SW480 (cell line): ENCODE results near the gene UBAP1L.
"Not testable (repeated sequence)": the region's sequence is repeated elsewhere in the genome, so short reads cannot be mapped to it uniquely, and the experiment has no call there.

Experiments used
- DNase-seq: peaks from one replicate; pipeline ENCODE4 v3.0.0-alpha.2; 2016; ENCODE audit warnings: low spot score

The UBAP1L gene

DNA sequence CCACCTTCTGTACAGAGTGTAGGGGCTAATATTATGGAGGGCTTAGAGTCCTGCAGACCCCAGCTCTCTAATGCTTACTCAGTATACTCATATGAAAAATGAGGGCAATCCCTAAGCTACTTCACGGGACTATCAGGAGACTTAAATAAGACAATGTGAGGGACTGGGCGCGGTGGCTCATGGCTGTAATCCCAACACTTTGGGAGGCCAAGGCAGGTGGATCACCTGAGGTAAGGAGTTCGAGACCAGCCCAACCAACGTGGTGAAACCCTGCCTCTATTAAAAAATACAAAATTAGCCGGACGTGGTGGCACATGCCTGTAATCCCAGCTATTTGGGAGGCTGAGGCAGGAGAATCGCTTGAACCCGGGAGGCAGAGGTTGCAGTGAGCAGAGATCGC, 15.2 kb downstream of the UBAP1L start:
- DNase-seq = not testable (repeated sequence)

DNA sequence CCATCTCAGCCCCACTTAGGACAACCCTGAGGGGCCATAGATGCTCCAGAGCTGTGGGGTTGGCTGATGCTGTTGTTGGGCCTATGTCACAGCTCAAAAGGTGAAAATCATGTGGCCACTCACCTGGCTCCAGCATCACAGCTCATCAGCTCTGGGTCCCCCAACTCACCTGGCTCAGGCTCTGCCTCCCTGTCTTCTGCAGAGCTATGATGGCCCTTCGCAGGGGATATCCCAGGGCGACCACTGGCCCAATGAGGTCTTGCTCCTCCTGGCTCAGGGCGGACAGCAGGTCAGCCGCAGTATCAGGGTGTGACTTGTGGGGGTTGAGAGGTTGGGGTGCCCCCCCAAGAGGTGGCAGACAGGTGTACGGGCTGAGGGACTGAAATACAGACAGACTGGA, 15.7 kb downstream of the UBAP1L start:
- no peak for DNase-seq

DNA sequence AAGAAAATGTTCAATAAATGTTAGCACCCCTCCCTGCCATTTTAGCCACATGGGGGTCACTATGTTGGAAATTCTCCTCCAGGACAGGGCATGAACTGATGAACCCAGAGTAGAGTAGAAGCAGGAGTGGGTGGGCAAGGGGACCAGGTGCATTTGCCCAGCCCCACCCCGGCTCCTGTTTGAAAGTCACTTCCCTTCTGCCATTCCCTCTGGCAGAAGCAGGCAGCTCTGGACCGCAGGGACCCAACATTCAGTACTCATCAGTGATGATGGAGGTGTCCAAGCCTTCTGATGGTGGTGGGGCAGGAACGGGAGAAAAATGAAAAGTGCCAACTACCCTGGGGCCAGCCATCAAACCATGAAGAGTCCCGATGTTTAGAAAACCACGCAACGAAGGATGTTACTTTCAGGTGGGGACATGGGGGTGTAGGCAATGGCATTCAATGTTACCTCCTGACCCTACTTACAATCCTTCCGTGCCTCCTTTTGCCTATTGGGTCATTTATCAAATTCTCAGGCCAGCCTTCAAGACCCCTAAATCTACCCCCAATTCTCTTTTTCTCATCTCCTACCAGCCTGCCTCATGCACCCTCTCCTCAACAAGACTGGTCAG, 17.2 kb downstream of the UBAP1L start:
- no peak for DNase-seq

DNA sequence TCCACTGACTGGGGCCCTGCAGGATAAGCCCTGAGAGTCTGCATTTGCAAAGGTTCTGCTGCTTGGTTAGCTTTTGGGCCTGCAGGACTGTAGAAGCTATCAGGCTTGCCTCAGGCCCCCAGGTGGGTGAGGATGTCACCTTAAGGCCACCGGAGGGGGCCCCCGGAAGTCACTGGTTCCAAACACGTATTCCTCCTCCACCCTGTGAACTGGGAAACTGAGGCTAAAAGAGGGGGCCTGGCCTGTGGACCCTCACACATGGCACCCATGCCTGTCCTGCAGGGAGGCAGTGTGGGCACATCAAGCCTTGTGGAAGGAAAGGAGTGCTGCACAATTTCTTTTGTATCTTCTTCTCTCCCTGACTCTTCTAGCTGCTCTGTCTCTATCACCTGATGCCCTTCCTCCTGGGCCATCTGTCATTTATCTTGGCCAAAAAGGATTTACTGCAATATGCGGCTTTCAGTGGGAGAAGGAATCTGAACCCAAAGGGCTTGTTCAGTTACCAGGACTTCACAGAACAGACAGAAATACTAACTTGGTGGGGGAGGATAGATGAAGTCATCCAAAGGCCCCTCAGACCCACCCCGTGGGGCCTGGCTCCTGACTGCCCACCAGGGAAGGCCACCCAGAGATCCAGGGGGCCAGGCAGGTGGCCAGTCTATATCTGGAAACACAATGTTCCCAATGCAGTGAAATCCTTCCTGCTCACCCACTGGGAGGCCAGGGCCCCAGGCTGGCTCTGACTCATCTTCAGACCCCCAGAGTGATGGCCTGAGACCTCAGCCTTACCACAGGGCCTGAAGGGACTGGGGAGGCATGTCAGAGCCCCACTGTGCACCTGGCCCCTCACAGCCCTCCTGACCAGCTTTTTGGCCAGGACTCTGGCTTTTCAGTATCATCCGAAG, 18.3 kb downstream of the UBAP1L start:
- no peak for DNase-seq

DNA sequence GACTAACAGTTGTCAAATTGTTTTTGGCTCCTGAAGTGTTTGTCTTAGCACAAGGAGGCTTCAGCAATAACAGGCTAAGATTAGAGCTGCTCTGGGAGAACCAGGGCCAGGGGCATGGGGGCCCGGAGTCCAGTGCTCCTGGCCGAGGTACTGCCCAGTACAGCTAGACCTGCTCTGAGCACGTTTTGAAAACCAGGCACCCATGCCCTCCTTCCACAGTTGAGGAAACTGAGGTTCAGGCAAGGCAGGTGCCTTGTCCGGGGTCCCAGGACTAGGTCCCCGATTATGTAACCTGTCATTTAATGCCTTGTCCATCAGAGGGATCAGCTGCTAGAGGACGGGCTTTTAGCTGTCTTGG, 19.3 kb downstream of the UBAP1L start:
- no peak for DNase-seq

DNA sequence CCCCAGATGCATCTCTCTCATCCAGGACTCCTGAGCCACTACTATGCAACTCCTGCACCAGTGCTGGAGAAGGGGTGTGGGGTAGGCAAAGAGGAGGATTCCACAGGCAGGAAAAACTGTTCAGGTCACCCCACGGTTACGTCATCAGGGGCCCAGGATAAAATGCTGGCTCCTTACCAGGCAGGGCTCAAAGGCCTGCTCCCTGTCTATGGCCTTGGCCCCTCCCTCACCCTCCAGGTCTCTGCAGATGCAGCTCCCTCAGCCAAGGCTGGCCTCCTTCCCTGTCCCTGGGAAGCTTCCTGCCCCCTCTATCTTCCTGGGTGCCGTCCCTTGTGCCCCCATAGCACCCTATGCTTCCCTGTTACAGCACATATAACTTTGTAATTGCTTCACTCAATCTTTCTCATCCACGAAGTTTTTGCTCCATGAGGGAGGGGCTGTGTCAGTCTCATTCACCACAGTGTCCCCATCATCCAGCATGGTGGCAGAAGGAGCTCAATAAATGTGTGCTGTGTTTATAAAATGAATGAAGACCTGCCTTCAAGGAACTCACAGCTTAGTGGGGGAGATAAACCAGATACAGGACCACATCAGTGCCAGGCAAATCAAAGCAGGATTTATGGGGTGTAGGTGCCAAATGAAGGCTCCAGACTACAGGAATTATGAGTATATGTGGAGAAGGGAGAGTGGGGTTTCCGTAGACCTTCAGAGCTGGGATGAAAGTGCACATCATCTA, 19.8 kb downstream of the UBAP1L start:
- no peak for DNase-seq

DNA sequence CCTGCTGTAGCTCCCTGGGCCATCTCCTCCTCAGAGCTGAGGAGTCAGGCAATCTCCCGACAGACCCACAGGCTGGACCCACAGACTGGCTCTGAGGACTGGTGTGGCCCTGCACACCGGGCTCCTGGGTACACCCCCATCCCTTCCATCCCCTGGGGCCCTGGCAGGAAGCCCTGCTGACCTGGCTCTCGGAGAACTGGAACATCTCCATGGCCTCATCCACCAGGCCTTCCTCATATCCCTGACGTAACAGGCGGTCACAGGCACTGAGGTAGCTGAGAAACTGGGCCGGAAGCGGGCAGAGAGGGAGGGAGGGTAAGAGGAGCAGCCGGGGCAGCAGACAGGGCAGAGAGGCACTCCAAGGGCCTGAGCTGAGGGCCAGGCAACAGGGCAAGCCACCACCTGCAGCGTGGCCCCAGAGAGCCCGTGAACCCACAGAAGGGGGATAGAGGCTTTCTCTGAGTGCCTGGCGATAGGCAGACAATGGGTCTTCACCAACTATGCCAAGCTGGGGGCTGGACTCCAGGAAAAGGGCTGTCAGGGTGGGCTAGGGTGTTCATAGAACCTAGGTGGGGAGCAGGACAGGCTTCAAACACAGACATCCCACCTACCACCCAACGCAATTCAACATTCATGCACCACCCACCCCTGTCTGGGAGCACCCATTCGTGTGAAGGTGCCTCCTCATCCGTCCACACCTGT, 20.6 kb downstream of the UBAP1L start:
- no peak for DNase-seq

DNA sequence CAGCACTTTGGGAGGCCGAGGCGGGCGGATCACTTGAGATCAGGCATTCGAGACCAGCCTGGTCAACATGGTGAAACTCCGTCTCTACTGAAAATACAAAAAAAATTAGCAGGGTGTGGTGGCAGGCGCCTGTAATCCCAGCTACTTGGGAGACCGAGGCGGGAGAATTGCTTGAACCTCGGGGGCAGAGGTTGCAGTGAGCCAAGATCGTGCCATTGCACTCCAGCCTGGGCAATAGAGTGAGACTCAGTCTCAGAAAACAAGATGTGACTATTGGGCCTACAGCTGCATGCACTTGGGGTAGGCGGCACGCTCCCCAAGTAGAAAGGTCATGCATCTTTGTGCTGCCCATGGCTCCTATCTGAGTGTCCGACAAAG, 21.2 kb downstream of the UBAP1L start:
- not testable (repeated sequence) for DNase-seq

DNA sequence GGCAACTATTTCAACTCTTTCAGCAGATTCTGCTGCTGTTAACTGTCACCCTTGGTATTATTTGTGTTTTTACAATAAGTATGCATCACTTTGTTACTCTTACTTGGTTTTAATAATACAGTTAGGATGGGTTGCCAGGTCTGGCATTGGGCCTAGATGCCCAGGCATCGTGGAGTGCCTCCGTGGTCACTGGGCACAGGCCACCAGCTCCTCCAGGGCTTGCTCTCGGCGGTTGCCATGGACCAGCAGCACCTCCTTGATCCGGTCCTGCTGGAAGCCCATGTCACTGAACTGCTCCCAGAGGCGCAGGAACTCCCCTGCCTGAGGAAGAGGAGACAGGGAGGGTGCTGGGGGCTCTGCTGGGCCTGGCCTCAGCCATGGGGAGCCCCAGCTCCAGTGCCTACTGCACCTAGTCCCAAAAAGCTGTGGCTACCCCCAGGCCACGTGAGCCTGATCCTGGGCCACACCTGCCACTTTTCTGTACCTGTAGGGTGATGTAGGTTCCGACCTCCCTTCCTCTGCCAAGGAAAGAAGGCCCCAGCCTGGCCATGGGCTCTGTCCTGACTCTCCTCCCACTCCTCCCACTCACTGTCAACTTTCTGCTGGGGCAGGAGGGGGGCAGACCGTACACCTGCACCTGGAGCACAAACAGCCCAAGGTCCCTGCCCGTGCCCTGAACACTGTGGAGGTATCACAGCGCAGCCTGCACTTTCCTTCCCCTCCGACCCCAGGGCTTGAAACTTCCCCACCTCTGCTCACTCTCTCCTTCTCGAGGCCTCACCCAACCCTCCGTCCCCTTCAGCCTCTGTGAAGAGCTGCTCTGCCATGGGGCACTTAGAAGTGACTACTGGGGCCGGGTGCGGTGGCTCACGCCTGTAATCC, 21.8 kb downstream of the UBAP1L start:
- no peak for DNase-seq

DNA sequence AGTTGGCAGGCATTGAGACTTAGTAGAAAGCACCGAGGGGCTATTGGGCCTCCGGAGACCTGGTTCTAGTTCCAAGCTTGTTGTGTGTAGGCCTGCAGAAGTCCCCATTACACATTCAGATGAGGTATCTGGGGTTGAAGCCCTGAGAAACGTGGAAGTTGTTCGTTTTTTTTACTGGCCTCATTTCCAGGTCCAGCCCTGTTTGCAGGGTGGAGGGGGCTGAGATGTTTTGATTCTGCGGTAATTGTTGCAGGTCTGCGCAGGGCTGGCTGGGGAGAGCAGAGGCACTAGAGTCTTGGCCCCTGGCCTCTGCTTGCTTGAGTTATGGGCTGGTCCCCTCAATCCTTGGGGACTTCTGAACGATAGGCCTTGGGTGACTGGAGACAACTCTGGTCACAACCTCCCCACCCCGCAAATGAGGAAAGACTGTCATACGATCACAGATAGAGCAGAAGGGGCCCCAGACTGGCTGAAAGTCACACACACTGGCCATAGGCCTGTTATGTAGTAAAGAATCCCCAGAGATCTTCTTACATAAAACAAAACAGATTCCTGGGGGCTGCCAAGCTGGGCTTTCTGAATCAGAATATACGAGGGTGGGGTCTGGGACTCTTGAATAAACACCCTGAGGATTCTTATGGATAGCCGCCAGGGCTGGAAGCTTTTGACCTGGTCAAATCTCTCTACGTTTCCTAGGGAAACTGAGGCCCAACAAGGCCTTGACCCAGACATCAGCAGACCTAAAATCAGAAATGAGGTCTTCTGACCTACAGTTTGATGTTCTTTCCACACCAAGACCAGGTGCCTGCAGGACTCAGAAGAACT, 22.8 kb downstream of the UBAP1L start:
- DNase-seq = no peak

DNA sequence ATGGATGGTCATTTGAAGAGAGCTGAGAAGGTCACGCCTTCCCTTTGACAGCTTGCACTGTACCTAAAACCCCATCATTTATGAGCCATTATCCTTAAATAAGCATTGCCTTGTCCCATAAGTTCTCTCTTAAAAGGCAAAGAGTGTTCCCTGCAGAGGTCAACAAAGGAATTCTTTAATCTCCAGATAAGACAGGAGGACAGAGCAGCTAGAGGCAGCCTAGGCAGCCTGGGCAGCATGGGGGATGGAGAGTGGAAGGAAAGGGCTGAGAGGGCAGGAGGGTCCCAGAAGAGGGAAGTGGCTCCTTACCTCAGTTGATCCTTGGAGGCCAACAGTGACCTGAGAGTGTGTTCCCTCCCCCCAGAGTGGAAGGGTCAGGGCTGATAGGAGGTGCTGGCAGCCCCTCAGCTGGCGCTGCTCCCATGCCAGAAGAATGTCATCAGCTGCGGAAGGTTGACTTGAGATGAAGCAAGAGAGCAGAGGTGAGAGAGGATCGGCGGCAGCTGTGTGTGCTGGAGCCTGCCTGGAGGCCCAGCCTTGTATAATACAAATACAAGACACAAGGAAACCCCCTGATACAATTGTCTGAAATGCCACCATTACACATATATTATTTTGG, 25.7 kb downstream of the UBAP1L start:
- no peak for DNase-seq

DNA sequence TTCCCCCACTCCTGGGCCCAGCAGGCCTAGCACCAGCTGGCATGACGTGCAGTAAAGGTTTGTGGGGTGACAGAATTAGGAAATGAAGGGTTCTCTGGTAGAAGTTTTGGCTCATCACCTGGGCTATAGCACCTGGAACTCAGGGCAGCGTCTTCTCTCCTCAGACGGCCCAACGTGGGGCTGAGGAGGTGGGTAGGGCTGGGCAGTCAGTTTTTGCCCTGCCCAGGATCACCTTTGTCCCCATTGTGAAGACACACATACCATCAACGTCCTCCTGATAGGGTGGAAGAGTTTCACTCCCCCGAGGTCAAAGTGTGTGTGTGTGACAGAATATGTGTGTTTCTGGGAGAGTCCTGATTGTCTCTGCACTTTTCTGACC, 26.4 kb downstream of the UBAP1L start:
- DNase-seq = no peak

DNA sequence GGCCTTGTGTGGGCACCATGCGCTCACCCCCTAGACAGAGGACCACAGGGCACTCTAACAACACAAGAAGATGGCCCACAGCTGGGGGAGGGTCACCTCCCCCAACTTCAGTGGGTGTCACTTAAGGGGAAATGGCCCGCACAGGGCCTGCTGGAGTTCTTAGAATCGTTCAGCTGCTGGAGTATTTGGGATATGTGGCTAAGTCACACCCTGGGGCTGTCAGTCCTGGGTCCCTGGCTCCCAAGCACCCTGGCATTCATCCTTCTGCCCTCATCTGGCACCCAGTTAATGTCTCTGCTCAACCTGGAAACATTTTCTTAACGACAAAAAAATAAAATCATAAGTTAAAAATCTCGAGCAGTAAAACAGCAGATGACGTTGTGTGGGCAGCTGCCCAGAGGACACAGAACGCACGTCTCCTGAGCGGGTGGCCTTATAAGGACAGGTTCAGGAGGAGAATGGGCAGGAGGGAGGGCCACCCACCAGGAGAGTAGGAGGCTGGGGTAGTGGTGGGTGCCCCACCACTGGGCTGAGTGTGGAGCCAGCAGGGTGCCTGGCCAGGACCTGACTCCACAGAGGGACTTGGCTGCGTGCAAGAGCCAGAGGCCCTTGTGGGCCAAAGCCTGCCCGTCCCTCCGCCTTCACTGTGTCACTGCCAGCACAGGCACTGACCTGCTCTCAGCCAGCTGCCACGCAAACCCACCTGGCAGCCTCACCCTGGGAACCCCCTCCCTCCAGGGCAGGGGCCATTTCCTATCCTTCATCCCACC, 26.9 kb downstream of the UBAP1L start:
- no peak for DNase-seq

DNA sequence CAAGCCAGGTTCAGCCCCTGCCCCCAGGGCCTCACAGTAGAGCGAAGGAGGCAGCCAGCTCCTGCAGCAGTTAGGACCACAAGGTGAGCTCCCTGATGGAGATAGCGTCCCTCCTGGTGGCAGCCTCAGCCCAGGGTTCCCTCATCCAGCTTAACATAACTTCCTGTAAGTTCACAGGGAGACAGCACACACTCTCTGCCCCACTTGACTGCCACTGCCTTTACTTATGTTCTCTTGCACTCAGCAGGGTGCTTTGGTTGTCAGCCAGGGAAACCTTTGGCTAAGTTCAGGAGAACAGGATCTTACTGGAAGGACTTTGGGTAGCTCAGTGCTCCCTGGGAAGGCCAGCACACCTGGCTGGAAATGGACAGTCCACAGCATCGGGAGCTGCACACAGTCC, 27.6 kb downstream of the UBAP1L start:
- no peak for DNase-seq

DNA sequence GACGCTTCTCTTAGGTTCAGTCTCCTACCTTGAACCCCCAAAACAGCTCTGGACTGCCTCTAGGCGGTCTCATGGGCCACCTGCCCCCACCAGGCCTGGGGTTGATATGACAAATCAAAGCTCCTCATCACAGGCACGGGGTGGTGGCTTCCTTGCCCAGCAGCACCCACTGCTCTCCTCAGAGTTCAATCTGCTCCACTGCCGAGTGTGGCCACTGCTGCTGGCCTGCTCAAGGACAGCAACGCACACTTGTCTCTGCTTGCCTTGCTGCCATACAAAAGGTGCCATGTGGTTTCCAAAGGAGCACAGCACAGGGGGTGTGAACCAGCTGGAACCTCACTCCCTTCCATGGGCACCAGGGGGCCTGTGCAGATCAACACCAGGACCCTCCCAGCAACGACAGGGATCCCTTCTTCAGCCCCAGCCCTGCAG, 28.3 kb downstream of the UBAP1L start:
- no peak for DNase-seq

DNA sequence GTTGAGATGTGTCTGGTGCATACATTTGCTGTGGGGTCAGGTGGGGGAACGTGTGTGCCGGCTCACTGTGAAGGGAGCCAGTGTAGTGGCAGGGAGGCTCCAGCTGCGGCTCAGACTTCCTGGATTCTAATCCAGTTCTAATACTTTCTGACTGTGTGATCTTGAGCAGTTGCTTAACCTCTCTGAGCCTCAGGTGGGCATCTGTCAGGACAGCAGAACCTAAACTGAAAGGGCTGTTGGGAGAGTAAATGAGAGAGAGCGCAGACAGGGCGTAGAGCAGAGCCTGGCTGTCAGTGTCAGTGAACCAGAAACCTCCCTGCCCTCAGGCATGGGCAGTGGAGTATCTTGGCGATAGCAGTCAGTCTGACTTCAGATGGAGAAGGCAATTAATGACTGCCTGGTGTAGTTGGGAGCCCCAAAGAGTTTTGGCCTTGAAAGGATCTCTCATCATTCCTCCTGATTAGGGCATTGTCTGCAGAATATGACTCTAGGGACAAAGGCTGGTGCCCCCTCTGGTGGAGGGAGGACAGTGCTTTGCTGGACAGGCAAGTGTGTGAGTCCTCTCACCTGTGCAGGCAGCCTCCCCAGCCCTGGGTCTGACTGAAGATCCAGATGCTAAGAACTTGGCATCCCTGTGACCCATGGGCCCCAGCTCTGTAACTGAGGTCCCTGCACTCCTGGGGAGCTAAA, 28.9 kb downstream of the UBAP1L start:
- DNase-seq = peak; percentile 48

DNA sequence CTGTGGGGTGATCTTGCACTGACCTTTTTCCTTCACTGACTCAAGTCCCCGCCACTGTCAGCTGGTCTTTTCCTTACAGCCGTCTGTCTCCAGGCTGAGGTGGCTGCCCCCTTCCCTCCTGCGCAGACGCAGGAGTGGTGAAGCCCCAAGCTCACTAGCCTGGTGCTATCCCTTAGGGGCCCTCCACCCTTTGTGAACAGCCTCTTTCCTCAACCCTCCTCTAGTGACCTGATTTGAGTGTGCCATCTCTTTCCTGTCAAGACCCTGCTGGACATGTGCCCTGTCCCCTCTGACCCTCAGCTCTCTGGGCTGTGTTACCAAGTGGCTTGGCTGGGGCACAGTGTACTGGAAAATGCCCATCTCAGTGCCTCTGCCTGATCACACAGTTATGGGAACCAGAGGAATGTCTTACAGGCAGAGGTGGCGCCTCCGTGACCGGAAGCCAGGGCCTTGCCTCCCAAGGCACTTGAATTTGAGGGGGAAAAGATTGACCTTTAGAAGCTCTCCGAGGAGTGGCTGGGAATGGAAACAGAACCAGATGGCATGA, 29.7 kb downstream of the UBAP1L start:
- DNase-seq = no peak

DNA sequence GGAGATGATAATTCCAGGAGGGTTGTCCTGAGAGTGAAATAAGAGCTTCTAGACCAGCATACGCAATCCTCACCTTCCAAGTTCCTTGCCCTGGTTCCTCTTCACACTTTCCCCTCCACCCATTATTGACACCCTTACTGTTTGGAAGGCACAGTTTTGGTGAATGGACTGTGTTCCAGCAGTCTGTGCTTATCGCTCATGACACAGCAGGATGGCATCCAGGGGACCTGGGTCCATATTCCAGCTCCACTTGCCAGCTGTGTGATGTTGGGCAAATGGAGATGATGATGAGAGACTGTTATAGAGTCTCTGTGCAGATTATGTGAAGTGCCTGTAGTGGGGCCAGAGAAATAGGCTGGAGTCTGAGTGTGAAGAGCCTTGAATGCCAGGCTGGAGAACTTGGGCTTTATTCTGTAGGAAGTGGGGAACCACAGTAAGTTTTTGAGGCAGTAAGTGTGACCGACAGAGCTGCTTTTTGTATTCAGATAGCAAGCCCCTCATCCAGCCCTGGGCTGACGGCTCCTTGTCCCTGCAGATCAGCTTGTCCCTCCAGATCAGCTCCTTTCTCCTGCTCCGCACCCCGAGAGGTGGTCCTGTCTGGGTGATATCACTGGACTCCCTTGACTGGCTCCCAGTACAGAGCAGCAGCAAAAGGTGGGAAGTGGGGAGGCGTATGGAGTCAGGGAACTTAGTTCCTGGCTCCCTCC, 30.3 kb downstream of the UBAP1L start:
- no peak for DNase-seq
